NOMO-1 (cell line): ENCODE data around the gene RIN3.

ENCODE experiments used
- DNase-seq, 2 experiments: peaks; one replicate each; lab custom pipeline; 2025; ENCODE audit not compliant: unreplicated experiment in 2 of 2; lab: John Stamatoyannopoulos, UW

RIN3 gene

DNA sequence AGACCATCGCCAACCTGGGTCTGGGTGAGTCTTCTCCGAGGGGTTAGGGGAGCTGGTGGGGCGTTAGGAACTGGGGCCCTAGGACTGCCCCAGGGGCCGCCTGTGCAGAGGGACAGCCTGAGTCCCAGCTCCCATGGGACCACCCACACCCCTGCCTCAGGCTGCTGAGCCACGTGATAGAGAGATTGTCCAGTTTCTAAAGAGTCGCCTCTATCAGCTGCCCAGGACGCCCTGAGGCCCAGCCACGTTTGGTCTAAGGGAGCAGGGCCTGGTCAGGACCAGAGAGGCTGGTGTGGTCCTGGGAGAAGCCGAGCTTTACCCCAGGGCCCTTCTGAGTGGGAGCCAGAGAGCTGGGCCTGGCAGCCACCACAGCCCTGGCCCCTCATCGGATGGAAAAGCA lies 127.7 kb downstream of the RIN3 start:
- no peak for DNase-seq

DNA sequence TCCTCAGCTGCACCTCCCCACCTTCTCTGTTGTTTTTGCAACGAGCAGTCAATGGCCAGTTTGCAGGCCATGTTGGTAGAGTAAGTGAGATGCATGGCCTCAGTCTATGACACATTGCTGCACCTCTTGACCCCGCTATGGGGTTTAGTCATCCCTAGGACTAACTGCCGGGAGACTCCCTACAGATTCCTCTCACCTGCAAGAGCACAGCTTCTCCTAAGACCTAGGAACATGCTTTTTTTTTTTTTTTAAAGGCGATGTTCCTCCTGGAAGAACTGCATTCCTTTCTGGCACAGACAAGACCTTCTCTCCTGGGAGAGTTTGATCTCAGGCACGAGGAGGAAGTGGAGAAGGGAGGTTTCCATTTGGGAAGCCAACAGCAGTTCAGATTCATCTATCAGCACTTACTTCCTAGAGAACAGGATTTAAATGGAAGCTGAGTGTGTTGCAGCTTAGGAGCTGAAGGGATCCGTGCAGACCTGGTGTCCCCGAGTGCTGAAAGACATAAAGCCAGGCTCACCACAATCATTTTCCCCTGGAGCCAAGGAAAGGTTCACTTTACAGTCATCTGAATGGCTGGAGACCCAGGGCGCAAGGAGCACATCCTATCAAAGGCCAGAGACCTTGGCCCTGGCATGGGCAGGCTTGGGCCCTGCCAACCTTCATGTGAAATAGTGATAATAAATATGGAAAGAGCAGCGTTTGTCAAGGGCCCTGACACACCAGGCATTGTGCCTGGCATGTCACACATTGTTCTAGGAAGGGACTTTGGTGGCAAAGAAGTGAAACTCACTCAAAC lies 130.8 kb downstream of the RIN3 start:
- no peak for DNase-seq

DNA sequence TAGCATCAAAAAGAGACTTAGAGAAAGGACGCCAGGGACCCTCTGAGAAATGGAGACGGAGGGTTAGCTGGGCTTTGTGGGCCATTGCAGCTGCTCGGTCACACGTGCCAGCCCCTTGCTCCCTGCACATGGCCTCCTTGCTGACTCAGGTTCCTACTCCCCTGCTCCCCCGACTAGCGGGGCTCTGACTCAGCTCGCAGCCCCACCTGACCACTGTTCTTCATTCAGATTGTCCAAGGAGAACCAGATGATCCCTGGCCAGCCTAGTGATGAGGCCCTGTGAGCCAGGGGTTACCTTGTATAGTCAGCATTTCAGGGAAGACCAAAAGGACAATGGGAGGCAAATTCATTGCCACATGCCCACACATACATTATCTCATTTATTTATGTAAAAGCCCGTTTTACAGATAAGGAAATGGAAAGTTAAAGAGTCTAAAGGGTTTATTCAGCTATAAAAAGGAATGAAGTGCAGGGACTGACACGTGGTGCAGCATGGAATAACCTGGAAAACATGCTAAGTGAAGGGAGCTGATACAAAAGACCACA lies 131.5 kb downstream of the RIN3 start:
- no peak for DNase-seq

DNA sequence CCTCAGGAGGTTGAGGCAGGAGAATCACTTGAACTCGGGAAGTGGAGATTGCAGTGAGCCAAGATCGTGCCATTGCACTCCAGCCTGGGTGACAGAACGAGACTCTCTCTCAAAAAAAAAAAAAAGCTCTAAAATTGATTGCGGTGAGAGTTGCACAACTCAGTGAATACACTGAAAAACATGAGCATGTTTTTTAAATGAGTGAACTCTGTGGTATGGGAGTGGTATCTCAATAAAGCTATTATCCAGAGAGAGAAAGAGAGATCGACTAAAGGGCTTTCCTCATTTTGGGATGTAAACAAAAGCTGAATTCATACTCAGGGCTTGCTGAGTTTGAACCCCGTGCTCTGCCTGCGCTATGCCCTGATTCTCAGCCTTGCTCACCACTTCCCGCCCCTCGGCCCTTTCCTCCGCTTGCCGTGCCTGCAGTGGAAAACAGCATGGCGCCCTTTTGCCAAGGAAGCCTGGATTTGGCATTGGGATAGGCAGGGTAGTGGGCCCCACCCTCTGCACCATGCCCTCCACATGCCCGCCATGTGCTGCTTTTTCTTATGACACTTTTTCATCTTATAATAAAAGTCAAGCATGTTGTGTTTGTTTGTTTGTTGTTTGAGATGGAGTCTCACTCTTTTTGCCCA lies 132.4 kb downstream of the RIN3 start:
- peak in 1 of 2 experiments; percentile 58 for DNase-seq

DNA sequence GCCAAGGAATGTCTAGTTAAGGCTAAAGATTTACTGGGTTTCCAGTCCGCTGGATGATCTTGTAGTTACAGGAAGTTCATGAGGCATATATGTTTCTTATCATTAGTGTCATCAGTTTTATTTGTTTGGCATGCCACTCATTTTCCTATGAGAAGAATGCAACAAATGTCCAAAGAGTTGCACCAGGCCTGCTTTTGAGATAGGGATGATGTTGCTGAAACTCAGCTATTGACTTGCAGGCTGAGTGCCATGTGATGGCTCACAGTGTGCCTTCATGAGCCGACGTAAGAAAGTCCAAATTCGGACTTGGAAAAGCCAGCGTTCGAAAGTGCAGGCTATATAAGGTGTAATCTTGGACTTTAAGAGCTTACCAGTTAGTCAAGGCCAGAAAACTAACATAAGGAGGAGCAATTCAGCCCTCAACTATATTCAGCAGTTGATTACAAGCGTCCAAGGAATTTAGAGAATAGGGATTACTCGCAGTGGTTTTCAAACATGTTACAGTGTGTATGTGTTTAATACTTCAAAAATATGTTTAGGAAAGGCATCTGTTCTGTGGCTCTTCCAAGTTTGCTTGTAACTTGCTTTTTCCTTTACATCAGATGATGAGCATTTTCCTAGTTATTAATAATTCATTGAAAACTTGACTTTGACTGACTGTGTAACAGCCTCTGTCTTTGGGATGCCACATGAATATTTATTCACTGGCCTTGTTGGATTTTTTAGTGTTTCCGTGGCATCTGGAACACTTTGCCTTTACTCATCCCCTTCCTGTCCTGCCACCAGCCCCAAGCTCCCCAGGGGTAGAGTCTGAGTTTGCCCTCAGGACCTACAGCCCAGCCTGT lies 133.6 kb downstream of the RIN3 start:
- DNase-seq: no peak

DNA sequence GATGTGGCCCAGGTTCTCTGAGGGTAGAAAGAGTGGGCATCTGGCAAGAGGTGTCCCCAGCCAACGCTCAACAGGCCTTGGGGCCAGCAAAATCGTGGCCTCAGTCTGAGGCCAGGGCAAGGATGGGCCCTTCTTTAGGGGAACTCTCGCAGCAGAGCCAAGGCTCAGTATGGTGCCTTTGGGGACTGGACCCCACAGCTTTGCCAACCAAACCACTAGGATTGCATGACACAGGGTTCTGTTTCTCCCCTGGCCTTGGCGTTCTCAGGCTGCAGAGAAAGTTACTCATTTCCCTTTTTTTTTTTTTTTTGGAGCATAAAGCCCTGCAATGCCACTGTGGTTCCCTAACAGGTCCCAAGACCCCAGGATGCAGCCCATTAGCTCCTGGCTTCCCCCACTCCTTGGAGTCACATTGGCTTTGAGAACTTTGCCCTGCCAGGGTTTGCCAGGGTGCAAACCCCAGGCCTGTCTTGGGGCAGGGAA lies 134.3 kb downstream of the RIN3 start:
- DNase-seq: peak; percentile 74 to 81

DNA sequence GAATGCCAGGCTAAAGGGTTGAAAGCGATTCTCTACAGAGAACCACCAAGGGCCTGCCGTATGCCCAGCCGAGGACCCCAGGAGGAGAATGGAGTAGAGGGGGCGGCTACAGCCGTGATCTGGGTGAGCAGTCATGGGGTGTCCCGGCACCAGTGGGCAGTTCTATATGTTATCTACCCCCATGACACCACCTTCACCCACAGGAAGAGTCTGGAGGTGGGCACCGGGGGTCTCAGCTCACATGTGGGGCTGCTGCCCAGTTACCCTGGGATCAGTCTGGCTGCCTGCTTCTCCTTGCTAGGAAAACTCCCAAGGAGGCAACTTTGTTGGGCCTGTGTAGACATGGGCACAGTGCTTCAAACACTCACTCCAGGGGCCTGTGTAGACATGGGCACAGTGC lies 135.5 kb downstream of the RIN3 start:
- no peak for DNase-seq

DNA sequence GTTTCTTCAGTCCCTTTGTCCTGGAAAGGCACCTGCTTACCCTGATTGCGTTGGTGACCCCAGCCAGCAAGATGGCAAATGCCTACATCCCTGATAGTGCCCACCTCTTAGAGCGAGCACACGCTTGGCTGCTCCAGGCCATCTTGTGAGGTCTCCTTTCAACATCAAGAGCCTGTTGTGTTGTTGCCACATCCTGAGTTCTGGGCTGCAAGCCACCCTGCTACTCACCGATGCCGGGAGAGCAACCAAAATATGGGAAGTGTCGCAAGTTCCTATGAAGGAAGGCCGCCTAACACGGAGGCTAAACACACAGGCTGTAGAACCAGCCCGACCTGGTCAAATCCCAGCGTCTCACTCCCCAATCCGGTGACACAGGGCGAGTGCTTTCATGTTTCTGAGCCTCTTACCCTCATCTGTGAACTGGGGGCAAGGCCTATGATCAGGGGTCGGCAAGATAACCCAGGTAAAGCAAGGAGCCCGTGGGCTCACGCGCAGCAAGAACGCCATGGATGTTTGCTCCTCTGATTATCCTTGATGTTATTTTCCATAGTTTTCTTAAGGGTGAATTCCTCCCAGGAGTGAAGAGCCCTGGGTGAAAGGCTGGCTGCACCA lies 136.5 kb downstream of the RIN3 start:
- DNase-seq: peak; percentile 95 to 98

DNA sequence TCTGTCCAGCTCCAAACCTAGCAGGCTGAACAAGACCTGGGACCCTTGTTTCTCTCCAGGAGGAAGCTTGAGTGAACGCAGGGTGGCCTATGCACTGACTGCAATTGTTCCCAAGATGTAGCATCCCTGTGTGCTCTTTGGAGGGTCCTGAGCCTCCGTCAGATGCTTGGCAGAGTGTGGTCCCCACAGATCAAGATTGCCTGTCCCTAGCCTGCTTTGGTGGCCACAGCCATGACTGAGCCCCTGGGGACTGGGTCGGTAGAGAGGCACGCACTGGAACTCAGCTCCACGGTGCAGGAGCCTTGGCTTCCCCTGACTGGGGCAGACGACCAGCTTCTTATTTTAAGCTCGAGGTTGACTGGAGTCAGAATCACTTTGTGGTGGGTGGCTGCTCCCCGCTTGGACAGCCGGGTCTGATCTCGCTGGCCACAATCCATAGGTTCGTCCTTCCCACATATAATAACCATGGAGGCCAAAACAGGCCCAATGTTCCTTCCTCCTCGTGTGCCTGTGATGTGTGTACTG lies 137.1 kb downstream of the RIN3 start:
- no peak for DNase-seq

DNA sequence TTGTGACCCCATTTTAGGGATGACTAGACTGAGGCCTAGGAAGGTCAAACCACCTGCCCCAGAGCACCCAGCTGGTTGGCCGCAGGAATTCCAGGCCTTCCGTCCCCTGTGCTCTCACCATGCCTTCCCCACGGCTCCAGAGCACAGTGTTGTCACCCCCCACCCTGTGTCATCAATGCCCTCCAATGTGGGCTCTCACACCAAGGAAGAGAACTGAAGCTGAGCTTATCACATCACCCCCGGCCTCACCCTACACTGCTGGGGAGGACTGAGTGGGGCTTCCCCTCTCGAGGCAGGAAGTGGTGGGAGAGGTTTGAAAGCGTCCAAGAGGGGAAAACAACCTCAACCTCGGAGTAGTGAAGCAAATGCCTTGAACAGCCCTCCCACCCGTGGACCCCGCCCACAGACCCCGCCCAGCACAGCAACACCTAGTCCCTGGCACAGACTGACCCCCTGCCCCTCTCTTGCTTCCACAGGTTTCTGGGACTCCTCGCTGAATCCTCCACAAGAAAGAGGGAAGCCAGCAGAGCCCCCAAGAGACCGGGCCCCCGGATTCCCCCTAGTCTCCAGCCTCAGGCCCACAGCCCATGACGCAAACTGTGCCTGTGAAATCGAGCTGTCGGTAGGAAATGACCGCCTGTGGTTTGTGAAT lies 137.7 kb downstream of the RIN3 start:
- DNase-seq: peak; percentile 91 to 93

DNA sequence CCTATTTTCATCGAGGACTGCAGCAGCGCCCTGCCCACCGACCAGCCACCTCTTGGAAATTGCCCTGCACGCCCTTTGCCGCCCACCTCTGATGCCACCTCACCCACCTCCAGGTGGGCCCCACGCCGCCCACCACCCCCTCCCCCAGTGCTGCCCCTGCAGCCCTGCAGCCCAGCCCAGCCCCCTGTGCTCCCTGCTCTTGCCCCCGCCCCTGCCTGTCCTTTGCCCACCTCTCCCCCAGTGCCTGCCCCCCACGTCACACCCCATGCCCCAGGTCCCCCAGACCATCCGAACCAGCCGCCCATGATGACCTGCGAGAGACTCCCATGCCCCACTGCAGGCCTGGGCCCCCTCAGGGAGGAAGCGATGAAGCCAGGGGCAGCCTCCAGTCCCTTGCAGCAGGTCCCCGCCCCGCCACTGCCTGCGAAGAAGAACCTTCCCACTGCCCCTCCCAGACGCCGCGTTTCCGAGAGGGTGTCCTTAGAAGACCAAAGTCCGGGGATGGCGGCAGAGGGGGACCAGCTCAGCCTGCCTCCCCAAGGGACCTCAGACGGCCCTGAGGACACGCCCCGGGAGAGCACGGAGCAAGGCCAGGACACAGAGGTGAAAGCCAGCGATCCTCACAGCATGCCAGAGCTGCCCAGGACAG lies 138.3 kb downstream of the RIN3 start:
- DNase-seq: peak; percentile 67 to 76

DNA sequence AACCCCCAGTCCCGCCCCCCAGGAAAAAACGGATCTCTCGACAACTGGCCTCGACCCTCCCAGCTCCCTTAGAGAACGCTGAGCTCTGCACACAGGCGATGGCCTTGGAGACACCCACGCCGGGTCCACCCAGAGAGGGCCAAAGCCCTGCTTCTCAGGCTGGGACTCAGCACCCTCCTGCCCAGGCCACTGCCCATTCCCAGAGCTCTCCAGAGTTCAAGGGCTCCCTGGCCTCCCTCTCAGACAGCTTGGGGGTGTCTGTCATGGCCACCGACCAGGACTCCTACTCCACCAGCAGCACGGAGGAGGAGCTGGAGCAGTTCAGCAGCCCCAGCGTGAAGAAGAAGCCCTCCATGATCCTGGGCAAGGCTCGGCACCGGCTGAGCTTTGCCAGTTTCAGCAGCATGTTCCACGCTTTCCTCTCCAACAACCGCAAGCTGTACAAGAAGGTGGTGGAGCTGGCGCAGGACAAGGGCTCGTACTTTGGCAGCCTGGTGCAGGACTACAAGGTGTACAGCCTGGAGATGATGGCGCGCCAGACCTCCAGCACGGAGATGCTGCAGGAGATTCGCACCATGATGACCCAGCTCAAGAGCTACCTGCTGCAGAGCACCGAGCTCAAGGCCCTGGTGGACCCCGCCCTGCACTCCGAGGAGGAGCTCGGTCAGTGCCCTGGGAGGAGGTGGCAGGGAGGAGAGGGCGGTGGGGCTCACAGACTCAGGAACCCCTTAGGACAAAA lies 139.0 kb downstream of the RIN3 start:
- DNase-seq: no peak

DNA sequence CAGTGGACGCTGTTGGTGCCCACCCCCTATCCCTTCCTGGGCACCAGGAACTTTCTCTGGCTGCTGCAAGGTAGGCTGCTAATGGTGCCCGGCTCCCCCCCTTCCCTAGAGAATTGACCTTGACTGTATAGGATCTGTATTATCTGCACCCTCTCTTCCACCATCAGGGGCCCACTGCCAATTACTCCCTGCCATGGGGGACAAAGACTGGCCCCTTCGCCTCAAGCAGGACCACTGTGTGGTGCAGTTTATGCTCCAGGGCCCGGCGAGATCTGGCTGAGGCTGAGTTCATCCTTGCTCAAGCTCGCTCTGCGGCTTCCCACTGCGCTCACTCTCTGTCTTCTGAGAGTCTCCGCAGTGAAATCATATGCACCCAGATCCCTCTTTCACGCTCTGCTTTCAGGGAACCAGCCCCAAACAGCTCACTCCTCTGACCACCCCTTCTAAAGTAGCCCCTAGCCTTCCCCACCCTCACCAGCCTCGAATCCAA lies 139.6 kb downstream of the RIN3 start:
- DNase-seq: peak; percentile 24 to 47

DNA sequence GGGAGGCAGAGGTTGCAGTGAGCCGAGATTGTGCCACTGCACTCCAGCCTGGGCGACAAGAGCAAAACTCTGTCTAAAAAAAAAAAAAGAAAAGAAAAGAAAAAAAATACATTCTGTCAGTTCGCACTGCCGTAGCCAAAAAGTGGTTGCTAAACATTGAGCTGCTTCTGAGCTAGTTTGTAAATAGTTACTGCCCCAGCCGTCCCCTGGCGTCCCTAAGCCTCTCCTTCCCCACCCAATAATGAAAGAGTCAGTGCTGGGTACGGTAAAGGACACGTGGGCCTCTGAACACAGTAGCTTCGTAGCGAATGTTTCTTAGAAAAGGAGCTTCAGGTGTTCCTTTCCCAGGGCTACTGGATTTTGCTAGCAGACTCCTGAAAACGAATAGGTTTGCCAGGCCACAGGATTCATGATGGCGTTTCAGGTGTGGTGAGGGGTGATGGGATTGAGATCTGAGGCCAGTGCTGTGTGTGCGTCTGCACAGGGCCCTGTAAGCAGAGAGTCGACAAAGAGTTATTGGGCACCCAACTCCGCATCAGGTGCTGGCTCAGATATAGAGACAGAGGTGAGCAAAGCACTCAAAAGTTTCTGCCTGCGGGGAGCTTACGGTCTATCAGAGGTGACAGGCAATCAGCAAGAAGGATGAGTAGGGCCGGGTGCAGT lies 140.8 kb downstream of the RIN3 start:
- DNase-seq: peak in 1 of 2 experiments; percentile 15

DNA sequence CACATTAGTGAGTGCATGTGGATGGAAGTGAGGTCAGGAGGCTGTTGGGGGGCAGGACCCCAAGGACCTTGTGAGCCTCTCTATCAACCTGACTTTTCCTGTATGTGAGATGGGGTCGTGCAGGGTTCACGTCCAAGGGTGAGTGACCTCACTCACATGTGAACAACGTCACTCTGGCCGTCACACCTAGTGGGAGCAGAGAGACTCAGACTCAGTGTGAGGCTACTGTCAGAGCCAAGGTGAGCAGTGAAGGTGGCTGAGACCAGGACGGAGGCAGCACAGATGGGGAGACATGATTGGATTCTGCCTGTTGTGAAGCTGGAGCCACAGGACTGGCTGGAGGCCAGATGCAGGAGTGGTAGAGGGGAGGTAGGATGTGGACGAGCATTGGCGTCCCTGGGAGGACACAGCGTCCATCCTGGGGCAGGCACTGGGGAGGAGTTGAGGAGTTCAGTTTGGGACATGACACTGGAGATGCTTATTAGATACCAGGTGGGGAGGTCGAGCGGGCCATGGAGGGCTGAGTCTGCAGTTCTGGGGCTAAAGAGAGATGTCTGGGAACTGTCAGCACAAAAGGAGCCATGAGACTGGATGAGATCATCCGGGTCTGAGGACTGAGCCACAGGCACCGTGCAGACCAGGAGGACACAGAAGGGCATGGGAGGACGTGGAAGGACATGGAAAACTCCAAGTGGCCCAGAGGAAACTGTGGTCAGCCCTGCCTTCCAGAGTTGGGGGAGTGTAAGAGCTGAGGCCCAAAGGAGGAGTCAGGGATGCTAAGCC lies 142.0 kb downstream of the RIN3 start:
- DNase-seq: no peak

DNA sequence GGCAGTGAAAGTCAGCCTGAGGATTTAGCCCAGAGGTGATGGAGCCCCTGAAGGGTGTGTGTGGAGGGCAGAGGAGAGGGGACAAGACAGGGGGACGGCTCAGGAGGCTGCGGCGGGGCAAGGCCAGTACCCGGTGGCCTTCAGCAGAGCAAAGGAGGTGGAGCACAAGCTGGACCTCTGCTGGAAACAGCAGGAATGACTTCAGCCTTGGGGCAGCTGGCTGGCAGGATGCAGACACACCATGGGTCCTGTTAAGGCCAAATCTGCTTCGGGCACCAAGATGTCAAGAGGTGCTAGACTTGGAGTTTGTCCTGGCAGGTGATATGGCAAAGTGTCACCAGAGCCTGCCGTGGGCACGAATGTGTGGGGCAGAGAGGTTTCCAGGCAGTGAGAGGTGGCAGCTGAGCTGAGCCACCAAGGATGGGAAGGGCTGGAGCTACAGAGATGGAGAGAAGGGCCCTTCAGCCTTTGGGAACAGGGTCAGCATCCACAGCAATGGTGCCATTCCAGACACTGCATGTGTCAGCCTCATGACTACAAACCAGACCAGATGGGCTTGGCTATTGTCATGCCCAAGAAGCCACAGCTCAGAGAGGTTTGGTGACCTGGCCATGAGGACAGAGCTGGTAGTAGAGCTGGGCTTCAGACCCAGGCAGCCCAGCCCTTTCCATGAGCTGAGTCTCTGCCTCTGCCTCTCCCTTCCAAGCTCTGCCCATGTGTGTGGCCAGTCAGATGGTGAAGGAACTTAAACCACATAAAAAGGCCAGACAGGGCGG lies 142.9 kb downstream of the RIN3 start:
- DNase-seq: no peak
